ENCODE measurements around the gene IPO8.

DNA sequence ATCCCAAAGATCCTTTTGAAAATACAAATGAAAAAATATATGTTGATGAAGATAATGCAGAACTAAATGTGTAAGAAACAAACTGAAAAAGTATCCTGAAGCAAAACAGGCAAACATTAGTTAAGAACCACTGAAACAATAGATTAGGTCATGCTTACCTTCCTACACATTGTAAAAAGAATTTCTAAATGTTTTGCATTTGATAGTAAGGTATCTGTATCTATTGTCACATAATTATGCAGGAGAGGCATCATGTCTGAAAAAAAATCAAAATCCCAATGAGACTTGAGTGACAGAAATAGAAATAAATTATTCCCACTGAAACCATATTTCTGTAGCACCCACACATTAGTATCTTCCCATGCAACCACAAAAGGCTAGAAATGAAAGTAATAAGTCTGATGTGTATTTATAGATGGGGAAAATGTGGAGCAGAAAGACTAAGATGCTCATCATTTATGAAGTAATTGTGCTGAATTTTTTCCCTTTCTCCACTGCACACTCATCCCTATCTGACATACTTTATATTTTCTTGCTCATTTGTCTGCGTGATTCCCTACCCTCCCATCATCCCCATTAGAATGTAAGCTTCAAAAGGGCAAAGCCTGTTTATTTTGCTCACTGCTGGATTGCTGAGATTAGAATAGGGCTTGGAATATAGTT is 43.5 kb downstream of the IPO8 start:
- TF ChIP-seq POLR2A (IDR thresholded peaks at IDR 0.05): no peak
- TF ChIP-seq POLR2AphosphoS5 (IDR thresholded peaks at IDR 0.05): no peak
- TF ChIP-seq, protein P1, sequence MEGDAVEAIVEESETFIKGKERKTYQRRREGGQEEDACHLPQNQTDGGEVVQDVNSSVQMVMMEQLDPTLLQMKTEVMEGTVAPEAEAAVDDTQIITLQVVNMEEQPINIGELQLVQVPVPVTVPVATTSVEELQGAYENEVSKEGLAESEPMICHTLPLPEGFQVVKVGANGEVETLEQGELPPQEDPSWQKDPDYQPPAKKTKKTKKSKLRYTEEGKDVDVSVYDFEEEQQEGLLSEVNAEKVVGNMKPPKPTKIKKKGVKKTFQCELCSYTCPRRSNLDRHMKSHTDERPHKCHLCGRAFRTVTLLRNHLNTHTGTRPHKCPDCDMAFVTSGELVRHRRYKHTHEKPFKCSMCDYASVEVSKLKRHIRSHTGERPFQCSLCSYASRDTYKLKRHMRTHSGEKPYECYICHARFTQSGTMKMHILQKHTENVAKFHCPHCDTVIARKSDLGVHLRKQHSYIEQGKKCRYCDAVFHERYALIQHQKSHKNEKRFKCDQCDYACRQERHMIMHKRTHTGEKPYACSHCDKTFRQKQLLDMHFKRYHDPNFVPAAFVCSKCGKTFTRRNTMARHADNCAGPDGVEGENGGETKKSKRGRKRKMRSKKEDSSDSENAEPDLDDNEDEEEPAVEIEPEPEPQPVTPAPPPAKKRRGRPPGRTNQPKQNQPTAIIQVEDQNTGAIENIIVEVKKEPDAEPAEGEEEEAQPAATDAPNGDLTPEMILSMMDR (IDR thresholded peaks at IDR 0.05): no peak

All from prostate gland (tissue), 2 donors.